Fibroblast of skin of left quadriceps (primary cell): ENCODE results near the gene YWHAH.
"Not testable (repeated sequence)": the region's sequence is repeated elsewhere in the genome, so short reads cannot be mapped to it uniquely, and the experiment has no call there.

Experiments used
- DNase-seq, 2 experiments: peaks; one replicate each; pipeline ENCODE4 v3.0.0-alpha.2; 2013; ENCODE audit warnings: low read depth in 2 of 2

The YWHAH gene

GRCh38 chr22:31981976-31982375, 37.6 kb downstream of the YWHAH start:
- not testable (repeated sequence) for DNase-seq

- DNase-seq, result no peak
These were observed 39.7 kb downstream of the YWHAH start for GRCh38 chr22:31983911-31984656.

- no peak for DNase-seq
These were observed 42.9 kb downstream of the YWHAH start for GRCh38 chr22:31987218-31987617.

- no peak for DNase-seq
These were observed 46.9 kb downstream of the YWHAH start for GRCh38 chr22:31991102-31991839.

- DNase-seq, result no peak
These were observed 50.7 kb downstream of the YWHAH start for GRCh38 chr22:31995046-31995445.

GRCh38 chr22:31995807-31996206, 51.5 kb downstream of the YWHAH start:
- no peak for DNase-seq

- DNase-seq, result no peak
These were observed 54.5 kb downstream of the YWHAH start for GRCh38 chr22:31998784-31999385.

GRCh38 chr22:32000181-32000580, 55.8 kb downstream of the YWHAH start:
- DNase-seq, result no peak

- no peak for DNase-seq
These were observed 61.1 kb downstream of the YWHAH start for GRCh38 chr22:32005453-32005852.
